ENCODE data around the gene TTLL5.

- TF ChIP-seq, protein P1, sequence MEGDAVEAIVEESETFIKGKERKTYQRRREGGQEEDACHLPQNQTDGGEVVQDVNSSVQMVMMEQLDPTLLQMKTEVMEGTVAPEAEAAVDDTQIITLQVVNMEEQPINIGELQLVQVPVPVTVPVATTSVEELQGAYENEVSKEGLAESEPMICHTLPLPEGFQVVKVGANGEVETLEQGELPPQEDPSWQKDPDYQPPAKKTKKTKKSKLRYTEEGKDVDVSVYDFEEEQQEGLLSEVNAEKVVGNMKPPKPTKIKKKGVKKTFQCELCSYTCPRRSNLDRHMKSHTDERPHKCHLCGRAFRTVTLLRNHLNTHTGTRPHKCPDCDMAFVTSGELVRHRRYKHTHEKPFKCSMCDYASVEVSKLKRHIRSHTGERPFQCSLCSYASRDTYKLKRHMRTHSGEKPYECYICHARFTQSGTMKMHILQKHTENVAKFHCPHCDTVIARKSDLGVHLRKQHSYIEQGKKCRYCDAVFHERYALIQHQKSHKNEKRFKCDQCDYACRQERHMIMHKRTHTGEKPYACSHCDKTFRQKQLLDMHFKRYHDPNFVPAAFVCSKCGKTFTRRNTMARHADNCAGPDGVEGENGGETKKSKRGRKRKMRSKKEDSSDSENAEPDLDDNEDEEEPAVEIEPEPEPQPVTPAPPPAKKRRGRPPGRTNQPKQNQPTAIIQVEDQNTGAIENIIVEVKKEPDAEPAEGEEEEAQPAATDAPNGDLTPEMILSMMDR (IDR thresholded peaks at IDR 0.05) = no peak
- no peak for TF ChIP-seq POLR2A (IDR thresholded peaks at IDR 0.05)
- no peak for TF ChIP-seq EP300 (IDR thresholded peaks at IDR 0.05)
Observed at GRCh38 chr14:75977582-75977943, 316.5 kb downstream of the TTLL5 start.

Data from tibial nerve (tissue), 4 donors.